NCI-H345 treated with DMSO at 0.1 percent for 48 hours (cell line): Measurements from ENCODE around the gene C2orf49.

ENCODE experiments used
- DNase-seq: peaks from one replicate; lab custom pipeline; 2025; ENCODE audit not compliant: unreplicated experiment; lab: John Stamatoyannopoulos, UW

The C2orf49 gene

DNA sequence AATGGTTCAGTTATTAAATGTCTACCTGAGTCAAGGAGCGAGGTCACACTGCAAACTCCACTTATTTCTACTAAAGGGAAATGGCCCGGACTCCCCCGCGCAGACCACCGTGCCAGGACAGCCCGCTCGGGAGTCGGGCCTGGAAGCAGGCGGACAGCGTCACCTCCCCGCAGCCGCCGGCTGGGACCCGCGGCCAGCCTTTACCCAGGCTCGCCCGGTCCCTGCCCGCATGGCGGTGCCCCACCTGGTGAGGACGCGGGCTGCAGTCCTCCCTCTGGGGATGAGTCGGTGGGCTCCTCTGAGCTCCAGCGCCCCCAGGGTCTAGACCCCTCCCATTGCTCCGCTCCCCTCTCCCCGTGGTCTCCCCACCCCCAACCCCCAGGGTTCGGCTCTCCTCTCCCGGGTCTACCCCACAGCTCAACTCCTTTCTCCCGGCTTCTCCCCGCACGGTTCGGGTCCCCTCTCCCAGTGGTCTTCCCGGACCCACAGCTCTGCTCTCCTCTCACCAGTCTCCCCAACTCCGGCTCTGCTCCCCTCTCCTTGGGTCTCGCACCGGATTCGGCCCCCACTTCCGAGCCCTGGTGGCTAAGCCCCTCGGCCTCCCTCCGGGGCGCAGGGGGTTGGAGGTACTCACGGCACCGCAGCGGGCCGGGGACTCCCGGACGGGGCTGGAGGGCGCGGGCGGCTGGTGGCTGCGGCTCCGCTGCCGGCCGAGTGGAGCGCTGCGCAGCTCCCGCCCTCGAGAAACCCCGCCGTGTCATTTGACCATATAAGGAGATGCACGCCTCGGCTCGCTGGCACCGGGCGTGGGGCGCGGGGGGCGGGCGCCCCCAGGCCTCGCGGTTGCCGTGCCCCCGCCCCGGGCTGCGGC is 61.2 kb downstream of the C2orf49 start, which contains the start of gene FHL2:
Gene FHL2 (minus strand): TSS at position 716 of the 871 bp plus-strand sequence. CDS start 12,535 bp downstream, outside the sequence.
- DNase-seq = peak; percentile 0
